ENCODE data around the gene CCDC6.

DNA sequence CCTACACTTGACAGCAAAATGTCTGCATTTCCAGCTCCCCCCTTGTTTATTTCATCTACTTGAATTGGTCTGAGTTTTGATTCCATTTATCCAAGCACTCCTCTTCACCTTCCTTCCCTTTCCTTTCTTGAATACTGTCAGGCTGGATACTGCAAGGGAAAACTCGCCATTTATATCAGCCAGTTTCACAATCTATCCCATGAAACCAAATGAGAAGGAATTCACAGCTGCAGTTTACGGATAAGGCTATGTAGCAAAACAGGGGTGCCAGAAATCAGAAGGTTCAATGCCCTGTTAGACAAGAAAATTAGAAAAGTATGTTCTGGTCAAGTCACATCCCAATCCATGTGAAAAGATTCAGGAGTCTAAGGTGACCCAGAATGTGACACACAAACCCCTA lies 28.1 kb downstream of the CCDC6 start:
- TF ChIP-seq, protein P1, sequence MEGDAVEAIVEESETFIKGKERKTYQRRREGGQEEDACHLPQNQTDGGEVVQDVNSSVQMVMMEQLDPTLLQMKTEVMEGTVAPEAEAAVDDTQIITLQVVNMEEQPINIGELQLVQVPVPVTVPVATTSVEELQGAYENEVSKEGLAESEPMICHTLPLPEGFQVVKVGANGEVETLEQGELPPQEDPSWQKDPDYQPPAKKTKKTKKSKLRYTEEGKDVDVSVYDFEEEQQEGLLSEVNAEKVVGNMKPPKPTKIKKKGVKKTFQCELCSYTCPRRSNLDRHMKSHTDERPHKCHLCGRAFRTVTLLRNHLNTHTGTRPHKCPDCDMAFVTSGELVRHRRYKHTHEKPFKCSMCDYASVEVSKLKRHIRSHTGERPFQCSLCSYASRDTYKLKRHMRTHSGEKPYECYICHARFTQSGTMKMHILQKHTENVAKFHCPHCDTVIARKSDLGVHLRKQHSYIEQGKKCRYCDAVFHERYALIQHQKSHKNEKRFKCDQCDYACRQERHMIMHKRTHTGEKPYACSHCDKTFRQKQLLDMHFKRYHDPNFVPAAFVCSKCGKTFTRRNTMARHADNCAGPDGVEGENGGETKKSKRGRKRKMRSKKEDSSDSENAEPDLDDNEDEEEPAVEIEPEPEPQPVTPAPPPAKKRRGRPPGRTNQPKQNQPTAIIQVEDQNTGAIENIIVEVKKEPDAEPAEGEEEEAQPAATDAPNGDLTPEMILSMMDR (IDR thresholded peaks at IDR 0.05): no peak
- TF ChIP-seq POLR2A (IDR thresholded peaks at IDR 0.05): no peak

Data from testis (tissue), 2 donors.